GM12873 (cell line): Measurements from ENCODE around the gene GPR62.

Experiments used
- TF ChIP-seq, protein P1 (sequence below): IDR thresholded peaks from 2 replicates; pipeline ENCODE4 v1.5.1; 2012; ENCODE audit warnings: low read depth, mild to moderate bottlenecking, moderate library complexity, low read length, control low read depth; ENCODE audit not compliant: insufficient read depth; ENCODE audit errors: missing control alignments

The GPR62 gene

DNA sequence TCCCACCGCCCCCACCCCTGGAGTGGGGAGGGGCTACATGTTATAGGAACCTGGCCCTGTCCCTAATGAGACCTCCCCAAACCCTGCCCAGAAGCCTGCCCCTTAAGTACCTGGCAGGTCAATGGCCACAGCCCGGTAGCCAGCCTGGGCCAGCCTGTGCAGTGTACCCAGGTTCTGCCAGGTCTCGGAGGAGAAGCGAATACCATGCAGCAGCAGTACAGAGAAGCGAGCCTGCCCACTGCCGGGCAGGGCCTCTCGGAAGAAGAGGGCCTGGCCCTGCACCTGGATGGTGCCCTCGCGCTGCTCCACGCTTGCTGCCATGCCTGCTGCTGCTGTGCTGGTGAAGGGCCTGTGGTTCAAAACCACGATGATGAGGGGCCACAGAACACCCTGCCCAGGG, 16.2 kb downstream of the GPR62 start:
- TF ChIP-seq, protein P1, sequence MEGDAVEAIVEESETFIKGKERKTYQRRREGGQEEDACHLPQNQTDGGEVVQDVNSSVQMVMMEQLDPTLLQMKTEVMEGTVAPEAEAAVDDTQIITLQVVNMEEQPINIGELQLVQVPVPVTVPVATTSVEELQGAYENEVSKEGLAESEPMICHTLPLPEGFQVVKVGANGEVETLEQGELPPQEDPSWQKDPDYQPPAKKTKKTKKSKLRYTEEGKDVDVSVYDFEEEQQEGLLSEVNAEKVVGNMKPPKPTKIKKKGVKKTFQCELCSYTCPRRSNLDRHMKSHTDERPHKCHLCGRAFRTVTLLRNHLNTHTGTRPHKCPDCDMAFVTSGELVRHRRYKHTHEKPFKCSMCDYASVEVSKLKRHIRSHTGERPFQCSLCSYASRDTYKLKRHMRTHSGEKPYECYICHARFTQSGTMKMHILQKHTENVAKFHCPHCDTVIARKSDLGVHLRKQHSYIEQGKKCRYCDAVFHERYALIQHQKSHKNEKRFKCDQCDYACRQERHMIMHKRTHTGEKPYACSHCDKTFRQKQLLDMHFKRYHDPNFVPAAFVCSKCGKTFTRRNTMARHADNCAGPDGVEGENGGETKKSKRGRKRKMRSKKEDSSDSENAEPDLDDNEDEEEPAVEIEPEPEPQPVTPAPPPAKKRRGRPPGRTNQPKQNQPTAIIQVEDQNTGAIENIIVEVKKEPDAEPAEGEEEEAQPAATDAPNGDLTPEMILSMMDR: no peak

DNA sequence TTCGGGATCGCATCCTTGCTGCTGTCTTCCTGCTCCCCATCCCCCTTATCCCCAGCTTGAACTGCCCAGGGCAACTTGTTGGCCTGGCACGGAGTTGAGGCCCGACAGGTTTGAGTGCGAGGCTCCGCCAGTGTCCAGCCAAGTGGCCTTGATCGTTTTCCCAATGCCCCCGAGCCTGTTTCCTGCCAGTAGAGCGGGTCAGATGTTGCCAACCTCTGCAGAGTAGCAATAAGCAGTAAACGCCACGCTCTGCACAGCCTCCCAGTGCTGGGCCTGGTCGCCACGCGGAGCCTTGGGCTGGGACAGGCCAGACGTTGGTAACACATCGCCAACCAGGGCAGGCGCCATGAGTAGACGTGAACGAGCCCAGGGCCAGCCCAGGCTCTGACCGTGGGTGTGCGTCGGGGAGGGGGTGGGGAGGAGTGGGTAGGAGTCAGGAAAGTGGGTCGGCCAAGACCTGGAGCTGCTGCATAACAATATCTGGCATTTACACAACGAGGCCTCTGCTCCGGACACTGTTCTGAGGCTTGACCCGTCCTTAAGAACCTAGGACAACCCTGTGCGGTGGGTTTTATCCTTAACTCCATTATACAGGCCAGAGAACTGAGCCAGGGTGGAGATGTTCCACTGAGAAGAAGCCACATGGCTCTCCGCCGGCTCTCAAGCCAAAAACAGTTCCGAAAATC, 19.2 kb downstream of the GPR62 start:
- TF ChIP-seq, protein P1: no peak

DNA sequence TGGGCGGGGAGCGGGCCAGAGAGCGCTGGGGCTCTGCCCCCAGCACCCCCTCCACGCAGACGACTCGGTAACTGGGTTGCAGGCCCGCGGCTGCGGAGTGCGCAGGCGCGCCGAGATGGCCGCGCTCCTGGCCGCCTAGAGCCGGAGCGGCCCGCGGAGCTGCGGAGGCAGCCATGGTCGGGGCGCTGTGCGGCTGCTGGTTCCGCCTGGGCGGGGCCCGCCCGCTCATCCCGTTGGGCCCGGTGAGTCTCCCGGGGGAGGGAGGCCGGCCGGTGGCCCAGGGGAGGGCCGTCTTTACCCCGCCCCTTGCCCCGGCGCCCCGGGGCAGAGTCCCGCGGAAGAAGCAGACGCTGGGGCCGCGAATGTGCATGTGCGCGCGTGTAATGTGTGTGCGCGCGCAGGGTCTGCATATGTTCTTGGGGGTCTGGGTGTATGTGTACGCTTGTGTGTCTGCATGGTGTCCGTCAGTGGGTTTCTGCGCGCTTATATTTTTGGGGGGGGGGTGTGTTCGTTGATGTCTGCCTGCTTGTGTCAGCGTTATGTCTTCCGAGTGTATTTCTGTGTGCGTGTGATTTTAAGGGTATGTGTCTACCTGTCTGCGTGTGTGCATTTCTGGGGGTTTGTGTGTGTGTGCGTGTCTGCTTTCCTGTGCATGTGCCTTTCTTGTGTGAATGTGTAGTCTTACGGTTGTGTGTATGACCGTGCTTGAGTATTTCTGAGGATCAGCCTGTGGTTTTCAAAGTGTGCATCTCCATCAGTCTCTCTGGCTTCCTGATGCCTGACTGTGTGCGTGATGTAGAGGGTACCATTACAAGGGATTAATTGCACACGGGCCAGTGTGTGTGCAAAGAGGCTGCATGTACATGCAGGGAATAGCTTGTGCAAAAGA, 20.0 kb downstream of the GPR62 start, which contains the start of gene ABHD14A:
ABHD14A (plus strand) TSS at position 102 of the 889 bp plus-strand sequence; CDS start at position 174, 72 bp downstream.
- TF ChIP-seq, protein P1: no peak

DNA sequence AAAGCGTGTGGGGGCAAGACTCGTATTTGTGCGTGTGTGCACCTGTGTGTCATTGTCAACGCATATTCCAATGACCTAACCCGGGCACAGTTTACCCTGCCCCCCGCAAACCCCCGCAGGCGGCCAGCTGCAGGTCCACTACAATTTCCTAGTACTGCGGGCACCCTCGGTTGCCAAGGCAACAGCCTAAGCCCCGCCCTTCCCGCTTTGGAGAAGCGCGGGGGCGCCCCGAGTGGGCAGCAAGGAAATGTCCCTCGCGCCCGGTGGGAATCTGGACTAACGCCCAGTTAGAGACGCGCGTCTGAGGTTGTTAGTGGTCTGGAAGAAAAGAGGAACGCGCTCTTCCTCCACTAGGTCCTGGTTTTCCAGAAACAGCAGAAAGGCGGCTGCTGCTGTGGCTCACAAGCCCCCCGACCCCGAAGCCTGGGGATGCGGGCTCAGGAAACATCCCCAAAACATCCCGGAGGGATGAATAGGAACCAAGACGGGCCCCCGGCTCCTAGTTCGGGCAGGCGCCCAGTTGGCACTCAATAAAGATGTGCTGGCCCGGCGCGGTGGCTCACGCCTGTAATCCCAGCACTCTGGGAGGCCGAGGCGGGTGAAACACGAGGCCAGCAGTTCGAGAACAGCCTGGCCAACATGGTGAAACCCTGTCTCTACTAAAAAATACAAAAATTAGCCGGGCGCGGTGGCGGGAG, 20.8 kb downstream of the GPR62 start:
- TF ChIP-seq, protein P1: peak; percentile 16

DNA sequence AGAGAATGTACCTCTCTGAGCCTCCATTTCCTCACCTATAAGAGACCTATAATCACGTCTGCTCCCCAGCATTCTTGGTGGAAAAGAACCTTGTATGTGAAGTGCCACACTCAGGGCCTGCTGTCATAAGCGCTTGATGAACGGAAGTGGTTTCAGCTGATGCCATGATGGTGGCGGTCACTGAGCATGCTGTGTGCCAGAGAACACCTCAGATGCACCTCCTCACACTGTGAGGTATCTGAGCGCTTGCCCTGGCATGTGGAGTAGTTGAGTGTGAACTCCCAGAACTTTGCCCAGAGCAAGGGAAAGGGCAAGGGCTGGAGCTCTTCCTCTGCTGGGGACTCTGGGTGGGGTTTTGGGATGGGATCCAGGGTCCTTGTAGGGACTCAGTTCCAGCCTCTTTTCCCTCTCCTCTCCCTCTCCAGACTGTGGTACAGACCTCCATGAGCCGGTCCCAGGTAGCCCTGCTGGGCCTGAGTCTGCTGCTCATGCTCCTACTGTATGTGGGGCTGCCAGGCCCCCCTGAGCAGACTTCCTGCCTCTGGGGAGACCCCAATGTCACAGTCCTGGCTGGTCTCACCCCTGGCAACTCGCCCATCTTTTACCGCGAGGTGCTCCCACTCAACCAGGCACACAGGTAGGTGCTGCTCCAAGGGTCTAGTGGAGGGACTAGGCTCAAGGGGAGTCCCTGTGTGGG, 22.4 kb downstream of the GPR62 start:
- TF ChIP-seq, protein P1: no peak

DNA sequence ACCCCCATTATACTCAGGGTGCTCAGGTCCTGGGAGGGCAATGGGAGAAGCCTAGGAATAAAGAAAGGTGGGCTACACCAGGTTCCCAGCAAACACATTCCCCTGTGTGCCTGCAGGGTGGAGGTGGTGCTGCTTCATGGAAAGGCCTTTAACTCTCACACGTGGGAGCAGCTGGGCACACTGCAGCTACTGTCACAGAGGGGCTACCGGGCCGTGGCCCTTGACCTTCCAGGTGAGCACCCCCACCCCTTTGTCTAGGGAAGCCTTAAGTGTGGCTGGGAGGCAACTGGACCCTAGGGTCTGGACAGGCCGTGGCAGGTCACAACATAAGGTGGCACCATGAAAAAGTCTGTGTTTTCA, 22.9 kb downstream of the GPR62 start:
- TF ChIP-seq, protein P1: no peak
